ENCODE results near the gene GATA2.
A peak's percentile ranks its signal among the peaks of the same experiment; 100 is the strongest.

GATA2 gene

GRCh38 chr3:128500556-128500955 lies 7.6 kb upstream of the GATA2 start:
- no peak overlapping the region for H2BK12ac ChIP-seq (ENCODE audit: low read length)
- DNase-seq, result peak; percentile 56 to 88
- H4K12ac ChIP-seq (ENCODE audit: low read depth, low read length), result no peak overlapping the region
- H4K8ac ChIP-seq (ENCODE audit: low read depth, low read length), result no peak overlapping the region
- H2BK5ac ChIP-seq (ENCODE audit: low read depth, low read length, poor library complexity), result no peak overlapping the region
- H3K27me3 ChIP-seq (ENCODE audit: insufficient read depth, low read length), result peaks cover 3% of the 10 kb centered on the region
- no peaks in the 10 kb centered on the region for H3K79me2 ChIP-seq (ENCODE audit: control insufficient read depth, insufficient read depth, low read length, poor library complexity)
- H3K23ac ChIP-seq (ENCODE audit: low read length), result no peak overlapping the region
- WGBS (ENCODE audit: extremely low coverage, insufficient coverage, insufficient read length), result no CpG with 5 or more reads among the region's 4 CpGs
- no peak overlapping the region for H3K9ac ChIP-seq (ENCODE audit: low read length)
- H2AK5ac ChIP-seq (ENCODE audit: low read length), result no peak overlapping the region
- no peak overlapping the region for H2BK120ac ChIP-seq (ENCODE audit: insufficient read depth, low read length, poor library complexity)
- no peak overlapping the region for H3K14ac ChIP-seq (ENCODE audit: low read length)
- peaks cover 15 to 21% of the 10 kb centered on the region in 2 experiments for H3K36me3 ChIP-seq (ENCODE audit: control insufficient read depth in 1 of 2, insufficient read depth in 2 of 2, low read length in 2 of 2)
- H3K9me3 ChIP-seq (ENCODE audit: insufficient read depth, low read depth, low read length), result peaks cover 11% of the 10 kb centered on the region
- peaks cover 28 to 39% of the 10 kb centered on the region in 2 experiments for H3K4me1 ChIP-seq (ENCODE audit: control insufficient read depth in 1 of 2, insufficient read depth in 2 of 2, low read length in 2 of 2)
- H2AFZ ChIP-seq (ENCODE audit: insufficient read depth, low read length, poor library complexity), result no peak overlapping the region
- H3K79me1 ChIP-seq (ENCODE audit: low read length), result peaks cover 37% of the 10 kb centered on the region
- H3K4me3 ChIP-seq (ENCODE audit: low read depth, low read length), result no peak overlapping the region
- no peak overlapping the region for H3K4ac ChIP-seq (ENCODE audit: low read depth, low read length)
- H3K27ac ChIP-seq (ENCODE audit: low read depth, low read length), result no peak overlapping the region
- H3K18ac ChIP-seq (ENCODE audit: low read length), result no peak overlapping the region
- no peak overlapping the region for H4K91ac ChIP-seq (ENCODE audit: low read depth, low read length)
- no peak overlapping the region for H3K4me2 ChIP-seq (ENCODE audit: low read length)

- H3K4me1 ChIP-seq (ENCODE audit: control insufficient read depth in 1 of 2, insufficient read depth in 2 of 2, low read length in 2 of 2), result peaks cover 28 to 39% of the 10 kb centered on the region in 2 experiments
- no peak overlapping the region for H2BK5ac ChIP-seq (ENCODE audit: low read depth, low read length, poor library complexity)
- H3K27ac ChIP-seq (ENCODE audit: low read depth, low read length), result no peak overlapping the region
- H2BK12ac ChIP-seq (ENCODE audit: low read length), result no peak overlapping the region
- peaks cover 34% of the 10 kb centered on the region for H3K79me1 ChIP-seq (ENCODE audit: low read length)
- no peak overlapping the region for H3K9ac ChIP-seq (ENCODE audit: low read length)
- H3K27me3 ChIP-seq (ENCODE audit: insufficient read depth, low read length), result peaks cover 3% of the 10 kb centered on the region
- H3K4me3 ChIP-seq (ENCODE audit: low read depth, low read length), result no peak overlapping the region
- no peak overlapping the region for H3K4ac ChIP-seq (ENCODE audit: low read depth, low read length)
- H3K18ac ChIP-seq (ENCODE audit: low read length), result no peak overlapping the region
- no peak overlapping the region for H3K14ac ChIP-seq (ENCODE audit: low read length)
- H3K36me3 ChIP-seq (ENCODE audit: control insufficient read depth in 1 of 2, insufficient read depth in 2 of 2, low read length in 2 of 2), result peaks cover 15 to 21% of the 10 kb centered on the region in 2 experiments
- H3K23ac ChIP-seq (ENCODE audit: low read length), result no peak overlapping the region
- peak; percentile 82 to 94 for DNase-seq
- H2BK120ac ChIP-seq (ENCODE audit: insufficient read depth, low read length, poor library complexity), result peak overlapping the region; percentile 28
- peaks cover 11% of the 10 kb centered on the region for H3K9me3 ChIP-seq (ENCODE audit: insufficient read depth, low read depth, low read length)
- H4K91ac ChIP-seq (ENCODE audit: low read depth, low read length), result no peak overlapping the region
- H3K79me2 ChIP-seq (ENCODE audit: control insufficient read depth, insufficient read depth, low read length, poor library complexity), result no peaks in the 10 kb centered on the region
- no peak overlapping the region for H3K4me2 ChIP-seq (ENCODE audit: low read length)
- H2AFZ ChIP-seq (ENCODE audit: insufficient read depth, low read length, poor library complexity), result no peak overlapping the region
- H2AK5ac ChIP-seq (ENCODE audit: low read length), result no peak overlapping the region
- no peak overlapping the region for H4K12ac ChIP-seq (ENCODE audit: low read depth, low read length)
- WGBS (ENCODE audit: extremely low coverage, insufficient coverage, insufficient read length), result no CpG with 5 or more reads among the region's 4 CpGs
- H4K8ac ChIP-seq (ENCODE audit: low read depth, low read length), result no peak overlapping the region
Observed at GRCh38 chr3:128499724-128500275, 6.8 kb upstream of the GATA2 start.

GRCh38 chr3:128498901-128499530 lies 6.0 kb upstream of the GATA2 start:
- Histone ChIP-seq H2BK120ac (ENCODE audit: insufficient read depth, low read length, poor library complexity) (peak overlapping the region; percentile 61), H2AK5ac (ENCODE audit: low read length) (peak overlapping the region; percentile 4), H3K9me3 (ENCODE audit: insufficient read depth, low read depth, low read length) (peaks cover 11% of the 10 kb centered on the region), H2BK5ac (ENCODE audit: low read depth, low read length, poor library complexity) (no peak overlapping the region), H3K4me1 (ENCODE audit: control insufficient read depth in 1 of 2, insufficient read depth in 2 of 2, low read length in 2 of 2) (peaks cover 21 to 31% of the 10 kb centered on the region in 2 experiments), H4K91ac (ENCODE audit: low read depth, low read length) (peak overlapping the region; percentile 72), H3K18ac (ENCODE audit: low read length) (peak overlapping the region; percentile 18), H3K79me1 (ENCODE audit: low read length) (peaks cover 27% of the 10 kb centered on the region), H3K36me3 (ENCODE audit: control insufficient read depth in 1 of 2, insufficient read depth in 2 of 2, low read length in 2 of 2) (peaks cover 11 to 18% of the 10 kb centered on the region in 2 experiments), H3K4me2 (ENCODE audit: low read length) (no peak overlapping the region), H4K12ac (ENCODE audit: low read depth, low read length) (no peak overlapping the region), H3K27me3 (ENCODE audit: insufficient read depth, low read length) (peaks cover 3% of the 10 kb centered on the region), H3K14ac (ENCODE audit: low read length) (peak overlapping the region; percentile 59), H3K4ac (ENCODE audit: low read depth, low read length) (no peak overlapping the region), H3K23ac (ENCODE audit: low read length) (no peak overlapping the region), H4K8ac (ENCODE audit: low read depth, low read length) (no peak overlapping the region), H3K9ac (ENCODE audit: low read length) (no peak overlapping the region), H3K4me3 (ENCODE audit: low read depth, low read length) (peak overlapping the region; percentile 15), H2BK12ac (ENCODE audit: low read length) (peak overlapping the region; percentile 51), H3K79me2 (ENCODE audit: control insufficient read depth, insufficient read depth, low read length, poor library complexity) (no peaks in the 10 kb centered on the region), H2AFZ (ENCODE audit: insufficient read depth, low read length, poor library complexity) (no peak overlapping the region), H3K27ac (ENCODE audit: low read depth, low read length) (peak overlapping the region; percentile 9)
- WGBS (ENCODE audit: extremely low coverage, insufficient coverage, insufficient read length), result no CpG with 5 or more reads among the region's 15 CpGs
- DNase-seq, result no peak

GRCh38 chr3:128498127-128498626 lies 5.2 kb upstream of the GATA2 start:
- Histone ChIP-seq H2AFZ (ENCODE audit: insufficient read depth, low read length, poor library complexity) (no peak overlapping the region), H4K12ac (ENCODE audit: low read depth, low read length) (no peak overlapping the region), H3K9me3 (ENCODE audit: insufficient read depth, low read depth, low read length) (peaks cover 11% of the 10 kb centered on the region), H3K14ac (ENCODE audit: low read length) (no peak overlapping the region), H2BK120ac (ENCODE audit: insufficient read depth, low read length, poor library complexity) (no peak overlapping the region), H2AK5ac (ENCODE audit: low read length) (peak overlapping the region; percentile 25), H3K9ac (ENCODE audit: low read length) (no peak overlapping the region), H3K79me1 (ENCODE audit: low read length) (peaks cover 23% of the 10 kb centered on the region), H3K23ac (ENCODE audit: low read length) (no peak overlapping the region), H3K4ac (ENCODE audit: low read depth, low read length) (no peak overlapping the region), H3K4me3 (ENCODE audit: low read depth, low read length) (no peak overlapping the region), H3K4me2 (ENCODE audit: low read length) (peak overlapping the region; percentile 13), H4K8ac (ENCODE audit: low read depth, low read length) (no peak overlapping the region), H3K27ac (ENCODE audit: low read depth, low read length) (no peak overlapping the region), H3K79me2 (ENCODE audit: control insufficient read depth, insufficient read depth, low read length, poor library complexity) (peaks cover 5% of the 10 kb centered on the region), H3K36me3 (ENCODE audit: control insufficient read depth in 1 of 2, insufficient read depth in 2 of 2, low read length in 2 of 2) (peaks cover 12 to 14% of the 10 kb centered on the region in 2 experiments), H2BK5ac (ENCODE audit: low read depth, low read length, poor library complexity) (no peak overlapping the region), H3K4me1 (ENCODE audit: control insufficient read depth in 1 of 2, insufficient read depth in 2 of 2, low read length in 2 of 2) (peaks cover 25 to 38% of the 10 kb centered on the region in 2 experiments), H4K91ac (ENCODE audit: low read depth, low read length) (no peak overlapping the region), H2BK12ac (ENCODE audit: low read length) (no peak overlapping the region), H3K27me3 (ENCODE audit: insufficient read depth, low read length) (peaks cover 3% of the 10 kb centered on the region), H3K18ac (ENCODE audit: low read length) (no peak overlapping the region)
- DNase-seq, result no peak
- WGBS (ENCODE audit: extremely low coverage, insufficient coverage, insufficient read length), result no CpG with 5 or more reads among the region's 5 CpGs
